ENCODE results near the gene MAN1B1. TPM values are rescaled to one million over a fixed set of nuclear protein-coding genes. Genes with fewer than 3 reads are reported as not detected.

Gene MAN1B1
- total RNA-seq, 1 donor = 70.8 TPM

Small RNA genes lying within 50 kb of the gene (small RNA-seq; reads per million reads assigned to genes)
- not detected for gene RF00153

Other genes with a start within 250 kb of the MAN1B1 start
- gene AJM1, start 244.5 kb upstream of the MAN1B1 start, total RNA-seq = 0.27 TPM
- gene PHPT1, start 237.6 kb upstream of the MAN1B1 start, total RNA-seq = 36.9 TPM
- gene MAMDC4, start 234.6 kb upstream of the MAN1B1 start, total RNA-seq = 1.1 TPM
- 211 TPM for gene EDF1, start 220.7 kb upstream of the MAN1B1 start, total RNA-seq
- gene TRAF2, start 200.5 kb upstream of the MAN1B1 start, total RNA-seq = 20.5 TPM
- gene FBXW5, start 142.2 kb upstream of the MAN1B1 start, total RNA-seq = 179 TPM
- 0.81 TPM for gene C8G, start 141.7 kb upstream of the MAN1B1 start, total RNA-seq
- gene LCN12, start 134.7 kb upstream of the MAN1B1 start, total RNA-seq = 0.54 TPM
- not detected for gene PTGDS, start 109.5 kb upstream of the MAN1B1 start, total RNA-seq
- gene LCNL1, start 104.0 kb upstream of the MAN1B1 start, total RNA-seq = not detected
- 16.7 TPM for gene PAXX, start 94.6 kb upstream of the MAN1B1 start, total RNA-seq
- 0.27 TPM for gene CLIC3, start 90.4 kb upstream of the MAN1B1 start, total RNA-seq
- gene ABCA2, start 58.7 kb upstream of the MAN1B1 start, total RNA-seq = 99.1 TPM
- gene FUT7, start 54.9 kb upstream of the MAN1B1 start, total RNA-seq = 14.3 TPM
- 51.2 TPM for gene NPDC1, start 40.8 kb upstream of the MAN1B1 start, total RNA-seq
- not detected for gene ENTPD2, start 32.9 kb upstream of the MAN1B1 start, total RNA-seq
- 4.8 TPM for gene SAPCD2, start 16.4 kb upstream of the MAN1B1 start, total RNA-seq
- gene UAP1L1, start 9.5 kb upstream of the MAN1B1 start, total RNA-seq = 14.8 TPM
- 154 TPM for gene DPP7, start 27.7 kb downstream of the MAN1B1 start, total RNA-seq
- under 0.01 TPM for gene GRIN1, start 52.2 kb downstream of the MAN1B1 start, total RNA-seq
- gene LRRC26, start 83.1 kb downstream of the MAN1B1 start, total RNA-seq = 2.2 TPM
- not detected for gene TMEM210, start 85.1 kb downstream of the MAN1B1 start, total RNA-seq
- 59.8 TPM for gene ANAPC2, start 101.6 kb downstream of the MAN1B1 start, total RNA-seq
- gene SSNA1, start 101.7 kb downstream of the MAN1B1 start, total RNA-seq = 78.4 TPM
- gene TPRN, start 113.8 kb downstream of the MAN1B1 start, total RNA-seq = 3.0 TPM
- gene TMEM203, start 118.7 kb downstream of the MAN1B1 start, total RNA-seq = 35.5 TPM
- 10.2 TPM for gene NDOR1, start 118.7 kb downstream of the MAN1B1 start, total RNA-seq
- 1.3 TPM for gene RNF208, start 135.3 kb downstream of the MAN1B1 start, total RNA-seq
- 0.27 TPM for gene CYSRT1, start 138.2 kb downstream of the MAN1B1 start, total RNA-seq
- not detected for gene RNF224, start 140.5 kb downstream of the MAN1B1 start, total RNA-seq
- not detected for gene SLC34A3, start 143.9 kb downstream of the MAN1B1 start, total RNA-seq
- gene TUBB4B, start 154.3 kb downstream of the MAN1B1 start, total RNA-seq = 141 TPM
- gene STPG3, start 164.3 kb downstream of the MAN1B1 start, total RNA-seq = 0.54 TPM
- gene NELFB, start 168.3 kb downstream of the MAN1B1 start, total RNA-seq = 72.7 TPM
- gene TOR4A, start 190.7 kb downstream of the MAN1B1 start, total RNA-seq = 25.0 TPM
- gene NRARP, start 215.3 kb downstream of the MAN1B1 start, total RNA-seq = 5.1 TPM